D721Med (cell line): Measurements from ENCODE around the gene SLC49A3.

Experiments used
- DNase-seq: peaks from one replicate; pipeline ENCODE4 v3.0.0; 2011; ENCODE audit warnings: low spot score; ENCODE audit not compliant: insufficient read length
- FAIRE-seq: peaks from 2 replicates; lab custom pipeline; 2011; peaks lifted over from hg19 to GRCh38; lab: Jason Lieb, UNC
- CTCF ChIP-seq: IDR thresholded peaks from 2 replicates; pipeline ENCODE4 v1.5.1; 2012; ENCODE audit warnings: mild to moderate bottlenecking, control low read depth; ENCODE audit not compliant: insufficient read depth; ENCODE audit errors: missing control alignments

The SLC49A3 gene

DNA sequence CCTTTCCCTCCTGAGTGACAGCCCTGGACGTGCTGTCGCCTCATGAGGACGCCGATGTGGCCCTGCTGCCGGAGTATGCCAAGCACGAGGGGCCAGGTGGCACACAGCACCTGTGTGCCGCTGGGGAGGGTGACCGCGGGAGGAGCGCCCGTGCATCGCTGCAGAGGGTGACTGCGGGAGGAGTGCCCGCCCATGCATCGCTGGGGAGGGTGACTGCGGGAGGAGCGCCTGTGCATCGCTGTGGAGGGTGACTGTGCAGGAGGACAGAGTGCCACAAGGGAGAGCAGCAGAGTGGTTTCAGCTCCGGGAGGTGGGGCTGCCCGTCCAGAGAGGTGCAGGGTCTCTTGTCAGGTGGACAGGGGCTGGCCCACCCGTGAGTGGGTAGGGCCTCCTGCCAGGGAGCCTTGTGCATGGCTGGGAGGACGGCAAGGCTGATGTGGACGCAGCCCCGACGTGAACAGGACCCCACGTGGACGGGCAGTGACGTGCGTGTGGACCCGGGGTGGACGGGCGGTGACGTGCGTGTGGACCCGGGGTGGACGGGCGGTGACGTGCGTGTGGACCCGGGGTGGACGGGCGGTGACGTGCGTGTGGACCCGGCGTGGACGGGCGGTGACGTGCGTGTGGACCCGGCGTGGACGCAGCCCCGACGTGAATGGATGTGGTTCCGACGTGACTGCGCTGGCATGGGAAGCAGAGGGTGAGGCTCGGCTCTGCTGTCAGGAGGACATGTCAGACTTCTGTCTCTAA, 31.3 kb upstream of the SLC49A3 start:
- DNase-seq (no peak), FAIRE-seq (no peak)
- TF ChIP-seq CTCF, result no peak

DNA sequence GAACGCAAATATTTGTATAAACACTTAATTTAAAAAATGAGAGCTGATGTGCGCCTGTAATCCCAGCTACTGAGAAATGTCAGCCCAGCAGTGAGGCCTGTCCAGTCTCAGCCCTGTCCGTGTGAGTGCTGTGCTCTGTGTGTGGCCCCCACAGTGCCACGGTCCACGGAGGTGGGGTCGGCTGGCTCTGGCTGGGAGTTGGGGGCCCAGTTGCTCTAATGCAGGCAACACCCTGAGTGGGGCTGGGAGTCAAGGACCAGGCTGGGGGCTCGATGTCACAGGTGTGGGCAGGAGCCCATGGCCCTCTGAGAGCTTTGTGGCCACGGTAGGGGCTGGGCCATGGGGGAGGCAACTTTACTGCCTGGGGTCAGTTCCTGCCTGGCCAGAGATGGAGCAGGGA, 29.5 kb upstream of the SLC49A3 start:
- DNase-seq (no peak), FAIRE-seq (no peak)
- no peak for TF ChIP-seq CTCF

DNA sequence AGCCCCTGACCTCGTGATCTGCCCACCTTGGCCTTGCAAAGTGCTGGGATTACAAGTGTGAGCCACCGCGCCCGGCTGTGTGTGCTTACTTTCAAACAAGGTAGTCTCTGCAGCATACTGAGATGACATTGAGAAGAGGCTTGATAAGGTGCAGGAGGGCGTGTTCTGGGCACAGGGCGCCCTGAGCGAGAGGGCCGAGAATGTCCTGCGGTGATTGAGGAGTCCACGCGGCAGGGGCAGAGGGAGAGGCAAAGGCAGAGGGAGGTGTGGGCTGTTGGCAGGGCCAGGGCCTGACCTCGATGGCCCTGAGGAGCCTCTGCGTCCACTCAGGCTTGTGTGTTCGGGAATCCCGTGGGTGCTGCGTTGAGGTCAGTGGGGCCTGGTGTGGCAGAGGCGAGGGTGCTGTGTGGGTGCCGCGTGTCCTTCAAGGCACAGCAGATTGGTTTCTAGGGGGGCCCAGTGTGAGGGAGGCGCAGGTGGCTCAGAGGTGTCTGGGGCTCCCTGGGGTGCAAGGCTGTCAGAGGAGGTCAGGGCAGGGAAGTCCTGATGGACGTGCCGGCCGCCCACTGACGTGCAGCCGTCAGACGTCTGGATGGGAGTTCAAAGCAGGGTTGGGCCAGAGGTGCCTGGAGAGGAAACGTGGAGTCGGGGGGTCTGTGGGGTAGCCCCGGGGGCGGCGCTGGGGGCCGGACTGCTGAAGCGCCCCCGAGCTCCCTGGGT, 28.8 kb upstream of the SLC49A3 start:
- no peak for FAIRE-seq
- DNase-seq, result no peak
- no peak for TF ChIP-seq CTCF

GRCh38 chr4:714087-714486, 25.1 kb upstream of the SLC49A3 start:
- no peak for FAIRE-seq
- no peak for TF ChIP-seq CTCF

DNA sequence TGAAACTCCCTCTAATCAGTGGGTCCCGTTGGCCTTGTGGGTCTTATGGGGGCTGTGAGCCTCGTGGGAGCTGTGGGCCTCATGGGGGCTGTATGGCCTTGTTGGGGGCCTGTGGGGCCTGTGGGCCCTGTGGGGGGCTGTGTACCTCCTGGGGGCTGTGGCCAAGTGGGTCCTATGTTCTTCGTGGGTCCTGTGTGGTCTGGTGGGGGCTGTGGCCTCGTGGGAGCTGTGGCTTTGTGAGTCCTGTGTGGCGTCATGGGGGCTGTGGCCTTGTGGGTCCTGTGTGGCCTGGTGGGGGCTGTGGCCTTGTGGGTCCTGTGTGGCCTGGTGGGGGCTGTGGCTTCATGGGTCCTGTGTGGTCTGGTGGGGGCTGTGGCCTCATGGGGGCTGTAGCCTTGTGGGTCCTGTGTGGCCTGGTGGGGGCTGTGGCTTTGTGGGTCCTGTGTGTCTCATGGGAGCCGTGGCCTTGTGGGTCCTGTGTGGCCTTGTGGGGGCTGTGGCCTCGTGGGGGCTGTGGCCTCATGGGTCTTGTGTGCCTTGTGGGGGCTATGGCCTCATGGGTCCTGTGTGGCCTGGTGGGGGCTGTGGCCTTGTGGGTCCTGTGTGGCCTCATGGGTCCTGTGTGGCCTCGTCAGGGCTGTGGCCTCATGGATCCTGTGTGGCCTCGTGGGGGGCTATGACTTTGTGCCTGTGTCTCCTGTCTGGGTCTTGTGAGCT, 24.1 kb upstream of the SLC49A3 start:
- TF ChIP-seq CTCF, result no peak
- no peak for FAIRE-seq
- no peak for DNase-seq

More at GRCh38 chr4:714087-714486, 25.1 kb upstream of the SLC49A3 start:
- DNase-seq, result no peak

DNA sequence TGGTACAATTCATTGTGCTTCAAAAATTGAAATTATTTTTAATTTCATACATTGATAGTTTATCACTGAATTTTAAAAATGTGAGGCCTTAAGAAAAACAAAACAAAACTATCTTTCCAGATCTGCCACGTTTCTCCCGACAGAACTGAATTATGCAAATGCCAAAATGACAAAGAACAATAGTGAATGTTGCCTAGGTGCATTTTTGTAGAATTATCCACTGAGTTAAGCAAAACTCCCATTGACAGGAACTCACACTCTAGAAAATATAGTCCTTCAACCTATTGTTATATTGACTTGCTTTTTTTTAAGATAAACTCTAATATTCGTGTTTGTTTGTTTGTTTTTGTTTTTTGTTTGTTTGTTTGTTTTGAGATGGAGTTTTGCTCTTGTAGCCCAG, 23.1 kb upstream of the SLC49A3 start:
- DNase-seq, result no peak
- no peak for FAIRE-seq
- no peak for TF ChIP-seq CTCF

DNA sequence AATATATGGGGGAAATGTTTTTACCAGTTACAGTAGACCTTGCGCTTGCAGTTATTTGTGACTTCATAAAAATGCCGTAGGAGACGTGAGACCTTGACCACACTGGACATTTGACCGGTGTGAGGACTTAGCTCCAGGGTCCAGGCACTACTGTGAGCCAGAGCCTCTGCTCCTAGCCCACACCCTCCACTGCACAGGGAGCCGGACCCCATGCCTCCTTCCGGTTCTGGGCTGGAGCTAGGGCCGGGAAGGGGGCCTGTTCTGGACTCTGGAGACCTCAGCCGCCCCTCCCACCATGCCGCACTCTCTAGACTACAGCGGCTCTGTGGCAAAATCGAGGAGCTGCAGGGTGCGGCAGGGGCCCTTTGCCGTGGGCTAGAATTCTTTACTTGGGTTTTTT, 22.0 kb upstream of the SLC49A3 start:
- DNase-seq (no peak), FAIRE-seq (no peak)
- no peak for TF ChIP-seq CTCF
